ENCODE data around the gene MED12. TPM values are rescaled to one million over a fixed set of nuclear protein-coding genes. Genes with fewer than 3 reads are reported as not detected.
"Not testable (repeated sequence)": the region's sequence is repeated elsewhere in the genome, so short reads cannot be mapped to it uniquely, and the experiment has no call there.

The MED12 gene
- total RNA-seq, 1 experiment from 2014 or later: 35.2 TPM

- H4K20me1 ChIP-seq (ENCODE audit: insufficient read depth, low read depth, low read length): no peaks in the 10 kb centered on the region
- H2AFZ ChIP-seq (ENCODE audit: low read length): no peak overlapping the region
Observed at GRCh38 chrX:71173440-71173839, 55.0 kb downstream of the MED12 start.

GRCh38 chrX:71174795-71175194 lies 56.4 kb downstream of the MED12 start:
- H3K4me3 ChIP-seq (ENCODE audit: low read length): no peak overlapping the region
- no peaks in the 10 kb centered on the region for H3K4me1 ChIP-seq (ENCODE audit: low read length)
- no peaks in the 10 kb centered on the region for H4K20me1 ChIP-seq (ENCODE audit: insufficient read depth, low read depth, low read length)
- H3K79me2 ChIP-seq (ENCODE audit: low read length): no peaks in the 10 kb centered on the region
- H3K9me3 ChIP-seq (ENCODE audit: low read length): no peaks in the 10 kb centered on the region
- no peak overlapping the region for H3K27ac ChIP-seq (ENCODE audit: low read length)
- no peak for DNase-seq
- H3K9me2 ChIP-seq (replicated peaks; ENCODE audit: insufficient read depth, low read length): no peaks in the 10 kb centered on the region
- no peak overlapping the region for H2AFZ ChIP-seq (ENCODE audit: low read length)
- H3K4me2 ChIP-seq (ENCODE audit: low read depth, low read length, poor library complexity, severe bottlenecking): no peak overlapping the region
- no peak overlapping the region for H3K9ac ChIP-seq (ENCODE audit: low read length)
- peaks cover 5% of the 10 kb centered on the region; the same call in 1 of the 2 replicates for H3K36me3 ChIP-seq (ENCODE audit: insufficient read depth, low read length)
- no peaks in the 10 kb centered on the region for H3K27me3 ChIP-seq (ENCODE audit: low read length)

More at GRCh38 chrX:71173440-71173839, 55.0 kb downstream of the MED12 start:
- Histone ChIP-seq H3K4me1 (ENCODE audit: low read length) (no peaks in the 10 kb centered on the region), H3K4me2 (ENCODE audit: low read depth, low read length, poor library complexity, severe bottlenecking) (no peak overlapping the region), H3K27ac (ENCODE audit: low read length) (no peak overlapping the region), H3K4me3 (ENCODE audit: low read length) (no peak overlapping the region), H3K36me3 (ENCODE audit: insufficient read depth, low read length) (peaks cover 5% of the 10 kb centered on the region; the same call in 1 of the 2 replicates), H3K79me2 (ENCODE audit: low read length) (no peaks in the 10 kb centered on the region), H3K9me2 (replicated peaks; ENCODE audit: insufficient read depth, low read length) (no peaks in the 10 kb centered on the region), H3K27me3 (ENCODE audit: low read length) (no peaks in the 10 kb centered on the region), H3K9ac (ENCODE audit: low read length) (no peak overlapping the region), H3K9me3 (ENCODE audit: low read length) (no peaks in the 10 kb centered on the region)
- no peak for DNase-seq

GRCh38 chrX:71175531-71175930 lies 57.1 kb downstream of the MED12 start:
- peaks cover 5% of the 10 kb centered on the region; the same call in 1 of the 2 replicates for H3K36me3 ChIP-seq (ENCODE audit: insufficient read depth, low read length)

GRCh38 chrX:71177327-71177726 lies 58.9 kb downstream of the MED12 start:
- H3K9me2 ChIP-seq (replicated peaks; ENCODE audit: insufficient read depth, low read length): no peaks in the 10 kb centered on the region
- H3K79me2 ChIP-seq (ENCODE audit: low read length): peaks cover 3% of the 10 kb centered on the region; the same call in 1 of the 2 replicates
- peaks cover 5% of the 10 kb centered on the region; the same call in 1 of the 2 replicates for H3K36me3 ChIP-seq (ENCODE audit: insufficient read depth, low read length)
- no peaks in the 10 kb centered on the region for H3K9me3 ChIP-seq (ENCODE audit: low read length)
- H3K4me1 ChIP-seq (ENCODE audit: low read length): peaks cover 15% of the 10 kb centered on the region
- no peaks in the 10 kb centered on the region for H4K20me1 ChIP-seq (ENCODE audit: insufficient read depth, low read depth, low read length)
- H3K27ac ChIP-seq (ENCODE audit: low read length): no peak overlapping the region
- no peak overlapping the region for H3K4me3 ChIP-seq (ENCODE audit: low read length)
- no peak overlapping the region for H2AFZ ChIP-seq (ENCODE audit: low read length)
- no peak overlapping the region for H3K4me2 ChIP-seq (ENCODE audit: low read depth, low read length, poor library complexity, severe bottlenecking)
- no peak overlapping the region for H3K9ac ChIP-seq (ENCODE audit: low read length)
- no peak for DNase-seq
- no peaks in the 10 kb centered on the region for H3K27me3 ChIP-seq (ENCODE audit: low read length)

More at GRCh38 chrX:71175531-71175930, 57.1 kb downstream of the MED12 start:
- H3K9me2 ChIP-seq (replicated peaks; ENCODE audit: insufficient read depth, low read length): no peaks in the 10 kb centered on the region
- no peak overlapping the region for H2AFZ ChIP-seq (ENCODE audit: low read length)
- no peak for DNase-seq
- peaks cover 3% of the 10 kb centered on the region for H3K4me1 ChIP-seq (ENCODE audit: low read length)
- no peak overlapping the region for H3K4me2 ChIP-seq (ENCODE audit: low read depth, low read length, poor library complexity, severe bottlenecking)
- no peak overlapping the region for H3K4me3 ChIP-seq (ENCODE audit: low read length)
- H4K20me1 ChIP-seq (ENCODE audit: insufficient read depth, low read depth, low read length): no peaks in the 10 kb centered on the region
- H3K27ac ChIP-seq (ENCODE audit: low read length): no peak overlapping the region
- H3K27me3 ChIP-seq (ENCODE audit: low read length): no peaks in the 10 kb centered on the region
- H3K9ac ChIP-seq (ENCODE audit: low read length): no peak overlapping the region
- no peaks in the 10 kb centered on the region for H3K79me2 ChIP-seq (ENCODE audit: low read length)
- H3K9me3 ChIP-seq (ENCODE audit: low read length): no peaks in the 10 kb centered on the region

GRCh38 chrX:71178908-71179307 lies 60.5 kb downstream of the MED12 start:
- H4K20me1 ChIP-seq (ENCODE audit: insufficient read depth, low read depth, low read length): no peaks in the 10 kb centered on the region
- H3K9ac ChIP-seq (ENCODE audit: low read length): no peak overlapping the region
- H3K4me2 ChIP-seq (ENCODE audit: low read depth, low read length, poor library complexity, severe bottlenecking): no peak overlapping the region
- no peak overlapping the region for H2AFZ ChIP-seq (ENCODE audit: low read length)
- H3K4me1 ChIP-seq (ENCODE audit: low read length): peaks cover 26% of the 10 kb centered on the region
- H3K4me3 ChIP-seq (ENCODE audit: low read length): no peak overlapping the region
- H3K9me2 ChIP-seq (replicated peaks; ENCODE audit: insufficient read depth, low read length): no peaks in the 10 kb centered on the region
- peaks cover 5% of the 10 kb centered on the region; the same call in 1 of the 2 replicates for H3K36me3 ChIP-seq (ENCODE audit: insufficient read depth, low read length)
- peak; percentile 87 for DNase-seq
- no peaks in the 10 kb centered on the region for H3K9me3 ChIP-seq (ENCODE audit: low read length)
- H3K79me2 ChIP-seq (ENCODE audit: low read length): peaks cover 3% of the 10 kb centered on the region; the same call in 1 of the 2 replicates
- no peaks in the 10 kb centered on the region for H3K27me3 ChIP-seq (ENCODE audit: low read length)
- no peak overlapping the region for H3K27ac ChIP-seq (ENCODE audit: low read length)

GRCh38 chrX:71180579-71181265 lies 62.3 kb downstream of the MED12 start:
- H3K4me1 ChIP-seq (ENCODE audit: low read length): peaks cover 26% of the 10 kb centered on the region
- H3K27me3 ChIP-seq (ENCODE audit: low read length); H3K9me2 ChIP-seq (replicated peaks; ENCODE audit: insufficient read depth, low read length); DNase-seq; H3K79me2 ChIP-seq (ENCODE audit: low read length); H3K9me3 ChIP-seq (ENCODE audit: low read length); H2AFZ ChIP-seq (ENCODE audit: low read length); H3K36me3 ChIP-seq (ENCODE audit: insufficient read depth, low read length); H3K27ac ChIP-seq (ENCODE audit: low read length); H4K20me1 ChIP-seq (ENCODE audit: insufficient read depth, low read depth, low read length): not testable (repeated sequence)
- peak overlapping the region; percentile 80; the same call in 1 of the 2 replicates for H3K9ac ChIP-seq (ENCODE audit: low read length)
- H3K4me2 ChIP-seq (ENCODE audit: low read depth, low read length, poor library complexity, severe bottlenecking): peak overlapping the region; percentile 83
- peak overlapping the region; percentile 66; the same call in 1 of the 2 replicates for H3K4me3 ChIP-seq (ENCODE audit: low read length)

- Histone ChIP-seq H3K9me3 (ENCODE audit: low read length) (no peaks in the 10 kb centered on the region), H3K9me2 (replicated peaks; ENCODE audit: insufficient read depth, low read length) (no peaks in the 10 kb centered on the region), H4K20me1 (ENCODE audit: insufficient read depth, low read depth, low read length) (no peaks in the 10 kb centered on the region), H3K27ac (ENCODE audit: low read length) (peak overlapping the region; percentile 87), H3K36me3 (ENCODE audit: insufficient read depth, low read length) (0 out of 2 replicates have a peak, but pooled peaks cover 3% of the 10 kb centered on the region), H3K9ac (ENCODE audit: low read length) (peak overlapping the region; percentile 80), H3K4me3 (ENCODE audit: low read length) (peak overlapping the region; percentile 66), H3K27me3 (ENCODE audit: low read length) (no peaks in the 10 kb centered on the region), H3K4me1 (ENCODE audit: low read length) (peaks cover 26% of the 10 kb centered on the region), H2AFZ (ENCODE audit: low read length) (no peak overlapping the region), H3K79me2 (ENCODE audit: low read length) (peaks cover 3% of the 10 kb centered on the region; the same call in 1 of the 2 replicates), H3K4me2 (ENCODE audit: low read depth, low read length, poor library complexity, severe bottlenecking) (peak overlapping the region; percentile 83)
- no peak for DNase-seq
Observed at GRCh38 chrX:71181558-71181909, 63.1 kb downstream of the MED12 start.

- H3K36me3 ChIP-seq (ENCODE audit: insufficient read depth, low read length): 0 out of 2 replicates have a peak, but pooled peaks cover 3% of the 10 kb centered on the region
- peak overlapping the region; percentile 66 for H3K4me3 ChIP-seq (ENCODE audit: low read length)
- H3K4me1 ChIP-seq (ENCODE audit: low read length): peaks cover 26% of the 10 kb centered on the region
- H4K20me1 ChIP-seq (ENCODE audit: insufficient read depth, low read depth, low read length): no peaks in the 10 kb centered on the region
- no peak overlapping the region for H2AFZ ChIP-seq (ENCODE audit: low read length)
- peak overlapping the region; percentile 80 for H3K9ac ChIP-seq (ENCODE audit: low read length)
- no peaks in the 10 kb centered on the region for H3K27me3 ChIP-seq (ENCODE audit: low read length)
- peak overlapping the region; percentile 83 for H3K4me2 ChIP-seq (ENCODE audit: low read depth, low read length, poor library complexity, severe bottlenecking)
- H3K9me2 ChIP-seq (replicated peaks; ENCODE audit: insufficient read depth, low read length): no peaks in the 10 kb centered on the region
- peaks cover 3% of the 10 kb centered on the region; the same call in 1 of the 2 replicates for H3K79me2 ChIP-seq (ENCODE audit: low read length)
- DNase-seq: peak; percentile 96
- H3K9me3 ChIP-seq (ENCODE audit: low read length): no peaks in the 10 kb centered on the region
- peak overlapping the region; percentile 88 for H3K27ac ChIP-seq (ENCODE audit: low read length)
Observed at GRCh38 chrX:71181910-71182799, 63.8 kb downstream of the MED12 start.

Measured in Karpas-422 (cell line).